ENCODE measurements around the gene PANX2. TPM values are rescaled to one million over a fixed set of nuclear protein-coding genes. Genes with fewer than 3 reads are reported as not detected.

The PANX2 gene
- total and polyA plus RNA-seq, 2 experiments from 2014 or later = 2.8 to 5.1 TPM

DNA sequence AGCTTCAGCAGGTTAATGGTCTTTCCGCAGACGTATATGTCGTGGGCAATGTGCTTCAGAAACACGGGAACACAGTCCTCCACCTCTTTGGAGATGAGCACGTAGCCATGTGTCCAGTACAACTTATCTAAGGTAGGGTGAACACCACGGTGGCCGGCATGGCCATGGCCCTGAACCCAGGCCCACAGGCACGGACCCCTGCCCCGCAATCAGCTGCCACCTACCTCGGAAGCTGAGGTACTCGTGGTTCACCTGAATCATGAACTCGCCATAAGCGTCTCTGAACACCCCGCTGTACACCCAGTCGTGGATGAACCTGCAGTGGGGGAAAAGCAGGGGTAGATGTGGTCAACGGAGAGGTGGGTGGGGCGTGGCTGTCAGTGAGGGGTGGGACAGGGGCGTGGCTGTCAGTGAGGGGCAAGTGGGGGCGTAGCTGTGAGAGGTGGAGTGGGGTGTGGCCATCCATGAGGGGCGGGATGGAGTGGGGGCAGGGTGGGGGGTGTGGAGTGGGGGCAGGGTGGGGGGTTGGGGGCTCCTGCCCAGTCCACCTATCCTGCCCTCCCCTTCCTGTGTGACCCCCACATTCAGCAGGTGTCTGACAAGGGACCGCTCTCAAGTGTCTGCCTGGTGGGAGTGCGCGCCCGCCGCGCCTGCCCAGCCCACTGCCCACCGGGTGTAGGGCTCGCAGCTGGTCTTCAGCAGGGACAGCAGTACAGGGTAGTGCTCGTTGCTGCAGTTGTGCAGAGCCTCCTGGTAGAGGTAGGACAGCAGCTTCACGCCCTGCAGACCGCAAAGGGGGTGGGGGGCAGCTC, 55.7 kb downstream of the PANX2 start (continued):
- TF ChIP-seq, protein P1, sequence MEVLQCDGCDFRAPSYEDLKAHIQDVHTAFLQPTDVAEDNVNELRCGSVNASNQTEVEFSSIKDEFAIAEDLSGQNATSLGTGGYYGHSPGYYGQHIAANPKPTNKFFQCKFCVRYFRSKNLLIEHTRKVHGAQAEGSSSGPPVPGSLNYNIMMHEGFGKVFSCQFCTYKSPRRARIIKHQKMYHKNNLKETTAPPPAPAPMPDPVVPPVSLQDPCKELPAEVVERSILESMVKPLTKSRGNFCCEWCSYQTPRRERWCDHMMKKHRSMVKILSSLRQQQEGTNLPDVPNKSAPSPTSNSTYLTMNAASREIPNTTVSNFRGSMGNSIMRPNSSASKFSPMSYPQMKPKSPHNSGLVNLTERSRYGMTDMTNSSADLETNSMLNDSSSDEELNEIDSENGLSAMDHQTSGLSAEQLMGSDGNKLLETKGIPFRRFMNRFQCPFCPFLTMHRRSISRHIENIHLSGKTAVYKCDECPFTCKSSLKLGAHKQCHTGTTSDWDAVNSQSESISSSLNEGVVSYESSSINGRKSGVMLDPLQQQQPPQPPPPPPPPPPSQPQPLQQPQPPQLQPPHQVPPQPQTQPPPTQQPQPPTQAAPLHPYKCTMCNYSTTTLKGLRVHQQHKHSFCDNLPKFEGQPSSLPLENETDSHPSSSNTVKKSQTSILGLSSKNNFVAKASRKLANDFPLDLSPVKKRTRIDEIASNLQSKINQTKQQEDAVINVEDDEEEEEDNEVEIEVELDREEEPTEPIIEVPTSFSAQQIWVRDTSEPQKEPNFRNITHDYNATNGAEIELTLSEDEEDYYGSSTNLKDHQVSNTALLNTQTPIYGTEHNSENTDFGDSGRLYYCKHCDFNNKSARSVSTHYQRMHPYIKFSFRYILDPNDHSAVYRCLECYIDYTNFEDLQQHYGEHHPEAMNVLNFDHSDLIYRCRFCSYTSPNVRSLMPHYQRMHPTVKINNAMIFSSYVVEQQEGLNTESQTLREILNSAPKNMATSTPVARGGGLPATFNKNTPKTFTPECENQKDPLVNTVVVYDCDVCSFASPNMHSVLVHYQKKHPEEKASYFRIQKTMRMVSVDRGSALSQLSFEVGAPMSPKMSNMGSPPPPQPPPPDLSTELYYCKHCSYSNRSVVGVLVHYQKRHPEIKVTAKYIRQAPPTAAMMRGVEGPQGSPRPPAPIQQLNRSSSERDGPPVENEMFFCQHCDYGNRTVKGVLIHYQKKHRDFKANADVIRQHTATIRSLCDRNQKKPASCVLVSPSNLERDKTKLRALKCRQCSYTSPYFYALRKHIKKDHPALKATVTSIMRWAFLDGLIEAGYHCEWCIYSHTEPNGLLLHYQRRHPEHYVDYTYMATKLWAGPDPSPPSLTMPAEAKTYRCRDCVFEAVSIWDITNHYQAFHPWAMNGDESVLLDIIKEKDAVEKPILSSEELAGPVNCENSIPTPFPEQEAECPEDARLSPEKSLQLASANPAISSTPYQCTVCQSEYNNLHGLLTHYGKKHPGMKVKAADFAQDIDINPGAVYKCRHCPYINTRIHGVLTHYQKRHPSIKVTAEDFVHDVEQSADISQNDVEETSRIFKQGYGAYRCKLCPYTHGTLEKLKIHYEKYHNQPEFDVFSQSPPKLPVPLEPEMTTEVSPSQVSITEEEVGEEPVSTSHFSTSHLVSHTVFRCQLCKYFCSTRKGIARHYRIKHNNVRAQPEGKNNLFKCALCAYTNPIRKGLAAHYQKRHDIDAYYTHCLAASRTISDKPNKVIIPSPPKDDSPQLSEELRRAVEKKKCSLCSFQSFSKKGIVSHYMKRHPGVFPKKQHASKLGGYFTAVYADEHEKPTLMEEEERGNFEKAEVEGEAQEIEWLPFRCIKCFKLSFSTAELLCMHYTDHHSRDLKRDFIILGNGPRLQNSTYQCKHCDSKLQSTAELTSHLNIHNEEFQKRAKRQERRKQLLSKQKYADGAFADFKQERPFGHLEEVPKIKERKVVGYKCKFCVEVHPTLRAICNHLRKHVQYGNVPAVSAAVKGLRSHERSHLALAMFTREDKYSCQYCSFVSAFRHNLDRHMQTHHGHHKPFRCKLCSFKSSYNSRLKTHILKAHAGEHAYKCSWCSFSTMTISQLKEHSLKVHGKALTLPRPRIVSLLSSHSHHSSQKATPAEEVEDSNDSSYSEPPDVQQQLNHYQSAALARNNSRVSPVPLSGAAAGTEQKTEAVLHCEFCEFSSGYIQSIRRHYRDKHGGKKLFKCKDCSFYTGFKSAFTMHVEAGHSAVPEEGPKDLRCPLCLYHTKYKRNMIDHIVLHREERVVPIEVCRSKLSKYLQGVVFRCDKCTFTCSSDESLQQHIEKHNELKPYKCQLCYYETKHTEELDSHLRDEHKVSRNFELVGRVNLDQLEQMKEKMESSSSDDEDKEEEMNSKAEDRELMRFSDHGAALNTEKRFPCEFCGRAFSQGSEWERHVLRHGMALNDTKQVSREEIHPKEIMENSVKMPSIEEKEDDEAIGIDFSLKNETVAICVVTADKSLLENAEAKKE (CRISPR knock-in tag; IDR thresholded peaks at IDR 0.05) = no peak
- TF ChIP-seq NANOG (IDR thresholded peaks at IDR 0.05; ENCODE audit: borderline replicate concordance) (no peak), ZNF331 (CRISPR knock-in tag; IDR thresholded peaks at IDR 0.05; ENCODE audit: low read depth) (no peak), CREB1 (CRISPR knock-in tag; IDR thresholded peaks at IDR 0.05; ENCODE audit: low read depth) (no peak), ZNF114 (CRISPR knock-in tag; IDR thresholded peaks at IDR 0.05) (no peak), STAT1 (IDR thresholded peaks at IDR 0.05; ENCODE audit: unreplicated experiment) (no peak), EZH2 (IDR thresholded peaks at IDR 0.05; ENCODE audit: low read depth, unreplicated experiment) (no peak), POLR2AphosphoS5 (IDR thresholded peaks at IDR 0.05; ENCODE audit: low read depth) (no peak), EZH2phosphoT487 (IDR thresholded peaks at IDR 0.05; ENCODE audit: unreplicated experiment) (no peak)
- TF ChIP-seq, protein P2, sequence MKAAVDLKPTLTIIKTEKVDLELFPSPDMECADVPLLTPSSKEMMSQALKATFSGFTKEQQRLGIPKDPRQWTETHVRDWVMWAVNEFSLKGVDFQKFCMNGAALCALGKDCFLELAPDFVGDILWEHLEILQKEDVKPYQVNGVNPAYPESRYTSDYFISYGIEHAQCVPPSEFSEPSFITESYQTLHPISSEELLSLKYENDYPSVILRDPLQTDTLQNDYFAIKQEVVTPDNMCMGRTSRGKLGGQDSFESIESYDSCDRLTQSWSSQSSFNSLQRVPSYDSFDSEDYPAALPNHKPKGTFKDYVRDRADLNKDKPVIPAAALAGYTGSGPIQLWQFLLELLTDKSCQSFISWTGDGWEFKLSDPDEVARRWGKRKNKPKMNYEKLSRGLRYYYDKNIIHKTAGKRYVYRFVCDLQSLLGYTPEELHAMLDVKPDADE (IDR thresholded peaks at IDR 0.05) = no peak
- TF ChIP-seq, protein P3, sequence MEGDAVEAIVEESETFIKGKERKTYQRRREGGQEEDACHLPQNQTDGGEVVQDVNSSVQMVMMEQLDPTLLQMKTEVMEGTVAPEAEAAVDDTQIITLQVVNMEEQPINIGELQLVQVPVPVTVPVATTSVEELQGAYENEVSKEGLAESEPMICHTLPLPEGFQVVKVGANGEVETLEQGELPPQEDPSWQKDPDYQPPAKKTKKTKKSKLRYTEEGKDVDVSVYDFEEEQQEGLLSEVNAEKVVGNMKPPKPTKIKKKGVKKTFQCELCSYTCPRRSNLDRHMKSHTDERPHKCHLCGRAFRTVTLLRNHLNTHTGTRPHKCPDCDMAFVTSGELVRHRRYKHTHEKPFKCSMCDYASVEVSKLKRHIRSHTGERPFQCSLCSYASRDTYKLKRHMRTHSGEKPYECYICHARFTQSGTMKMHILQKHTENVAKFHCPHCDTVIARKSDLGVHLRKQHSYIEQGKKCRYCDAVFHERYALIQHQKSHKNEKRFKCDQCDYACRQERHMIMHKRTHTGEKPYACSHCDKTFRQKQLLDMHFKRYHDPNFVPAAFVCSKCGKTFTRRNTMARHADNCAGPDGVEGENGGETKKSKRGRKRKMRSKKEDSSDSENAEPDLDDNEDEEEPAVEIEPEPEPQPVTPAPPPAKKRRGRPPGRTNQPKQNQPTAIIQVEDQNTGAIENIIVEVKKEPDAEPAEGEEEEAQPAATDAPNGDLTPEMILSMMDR (conservative IDR thresholded peaks at IDR 0.05; ENCODE audit: low read depth in 2 of 2) = no peak
